Rectal smooth muscle tissue (tissue), 1 donor: ENCODE measurements around the gene RBBP8NL.

Experiments used
- H3K27ac ChIP-seq: one replicate; pipeline ENCODE4 v1.7.0; 2013; ENCODE audit warnings: low read depth, low read length, inconsistent platforms
- H3K27me3 ChIP-seq: one replicate; pipeline ENCODE4 v1.7.0; 2013; ENCODE audit warnings: low read length; ENCODE audit not compliant: control insufficient read depth, insufficient read depth
- H3K36me3 ChIP-seq: one replicate; pipeline ENCODE4 v1.7.0; 2013; ENCODE audit warnings: low read length; ENCODE audit not compliant: control insufficient read depth, insufficient read depth
- H3K4me1 ChIP-seq: one replicate; pipeline ENCODE4 v1.7.0; 2013; ENCODE audit warnings: low read length; ENCODE audit not compliant: control insufficient read depth, insufficient read depth
- H3K4me3 ChIP-seq: one replicate; pipeline ENCODE4 v1.7.0; 2013; ENCODE audit warnings: low read length
- H3K9ac ChIP-seq: one replicate; pipeline ENCODE4 v1.7.0; 2013; ENCODE audit warnings: low read length

The RBBP8NL gene

GRCh38 chr20:62466806-62467537 lies 39.6 kb upstream of the RBBP8NL start:
- no peak overlapping the region for H3K4me3 ChIP-seq
- H3K9ac ChIP-seq: no peak overlapping the region
- no peaks in the 10 kb centered on the region for H3K36me3 ChIP-seq
- no peaks in the 10 kb centered on the region for H3K4me1 ChIP-seq
- no peak overlapping the region for H3K27ac ChIP-seq
- peaks cover 5% of the 10 kb centered on the region for H3K27me3 ChIP-seq

- no peak overlapping the region for H3K4me3 ChIP-seq
- H3K9ac ChIP-seq: no peak overlapping the region
- no peaks in the 10 kb centered on the region for H3K36me3 ChIP-seq
- peaks cover 5% of the 10 kb centered on the region for H3K27me3 ChIP-seq
- H3K4me1 ChIP-seq: no peaks in the 10 kb centered on the region
- no peak overlapping the region for H3K27ac ChIP-seq
These were observed 38.9 kb upstream of the RBBP8NL start for GRCh38 chr20:62466072-62466760.

- no peaks in the 10 kb centered on the region for H3K4me1 ChIP-seq
- H3K36me3 ChIP-seq: no peaks in the 10 kb centered on the region
- no peak overlapping the region for H3K4me3 ChIP-seq
- H3K27ac ChIP-seq: no peak overlapping the region
- no peak overlapping the region for H3K9ac ChIP-seq
- no peaks in the 10 kb centered on the region for H3K27me3 ChIP-seq
These were observed 37.7 kb upstream of the RBBP8NL start for GRCh38 chr20:62464990-62465389.

- Histone ChIP-seq H3K4me3 (no peak overlapping the region), H3K27me3 (no peaks in the 10 kb centered on the region), H3K27ac (no peak overlapping the region), H3K4me1 (no peaks in the 10 kb centered on the region), H3K9ac (no peak overlapping the region), H3K36me3 (no peaks in the 10 kb centered on the region)
These were observed 37.1 kb upstream of the RBBP8NL start for GRCh38 chr20:62464425-62464770.

GRCh38 chr20:62463651-62464424 lies 36.5 kb upstream of the RBBP8NL start:
- Histone ChIP-seq H3K4me1 (no peaks in the 10 kb centered on the region), H3K27ac (no peak overlapping the region), H3K36me3 (no peaks in the 10 kb centered on the region), H3K4me3 (no peak overlapping the region), H3K27me3 (no peaks in the 10 kb centered on the region), H3K9ac (no peak overlapping the region)

GRCh38 chr20:62462976-62463592 lies 35.7 kb upstream of the RBBP8NL start:
- H3K9ac ChIP-seq: no peak overlapping the region
- H3K36me3 ChIP-seq: no peaks in the 10 kb centered on the region
- H3K4me3 ChIP-seq: no peak overlapping the region
- H3K4me1 ChIP-seq: no peaks in the 10 kb centered on the region
- no peaks in the 10 kb centered on the region for H3K27me3 ChIP-seq
- no peak overlapping the region for H3K27ac ChIP-seq

- H3K27ac ChIP-seq: no peak overlapping the region
- no peaks in the 10 kb centered on the region for H3K27me3 ChIP-seq
- no peaks in the 10 kb centered on the region for H3K36me3 ChIP-seq
These were observed 34.5 kb upstream of the RBBP8NL start for GRCh38 chr20:62461834-62462233.

GRCh38 chr20:62461157-62461556 lies 33.8 kb upstream of the RBBP8NL start:
- no peaks in the 10 kb centered on the region for H3K36me3 ChIP-seq
- H3K4me1 ChIP-seq: no peaks in the 10 kb centered on the region
- H3K27ac ChIP-seq: no peak overlapping the region
- H3K27me3 ChIP-seq: peaks cover 2% of the 10 kb centered on the region
- H3K4me3 ChIP-seq: no peak overlapping the region
- no peak overlapping the region for H3K9ac ChIP-seq

More at GRCh38 chr20:62461834-62462233, 34.5 kb upstream of the RBBP8NL start:
- no peak overlapping the region for H3K4me3 ChIP-seq
- H3K9ac ChIP-seq: no peak overlapping the region
- H3K4me1 ChIP-seq: no peaks in the 10 kb centered on the region

GRCh38 chr20:62460678-62461077 lies 33.3 kb upstream of the RBBP8NL start:
- Histone ChIP-seq H3K4me3 (no peak overlapping the region), H3K36me3 (no peaks in the 10 kb centered on the region), H3K9ac (no peak overlapping the region), H3K27me3 (peaks cover 3% of the 10 kb centered on the region), H3K4me1 (no peaks in the 10 kb centered on the region), H3K27ac (no peak overlapping the region)

GRCh38 chr20:62459488-62459887 lies 32.1 kb upstream of the RBBP8NL start:
- Histone ChIP-seq H3K4me3 (no peak overlapping the region), H3K27me3 (peaks cover 3% of the 10 kb centered on the region), H3K4me1 (no peaks in the 10 kb centered on the region), H3K36me3 (no peaks in the 10 kb centered on the region), H3K9ac (no peak overlapping the region), H3K27ac (no peak overlapping the region)

- no peak overlapping the region for H3K9ac ChIP-seq
- H3K27ac ChIP-seq: no peak overlapping the region
- peaks cover 3% of the 10 kb centered on the region for H3K27me3 ChIP-seq
- H3K4me3 ChIP-seq: no peak overlapping the region
- H3K36me3 ChIP-seq: no peaks in the 10 kb centered on the region
- no peaks in the 10 kb centered on the region for H3K4me1 ChIP-seq
These were observed 31.2 kb upstream of the RBBP8NL start for GRCh38 chr20:62458275-62459251.
